WTC11 (cell line): ENCODE measurements around the gene TCAP. TPM values are rescaled to one million over a fixed set of nuclear protein-coding genes. Genes with fewer than 3 reads are reported as not detected.

ENCODE experiments used
- ATAC-seq: fragments of 200-7000 bp; cut with Tn5 transposase; 2 replicates; pipeline ENCODE4 v1.10.0; 2021; ENCODE audit warnings: mild to moderate bottlenecking, moderate library complexity
- CTCF ChIA-PET: fragments of 300-600 bp; sonication (Branson Sonifier 250); formaldehyde crosslinking; loops from one replicate; lab custom pipeline; 2021; ENCODE audit warnings: antibody characterized with exemption; lab: Charles Lee
- POLR2A ChIA-PET: fragments of 350-600 bp; sonication (Branson Sonifier 250); formaldehyde crosslinking; loops from one replicate; lab custom pipeline; 2021; ENCODE audit warnings: antibody characterized with exemption; lab: Charles Lee
- DNase-seq: peaks from one replicate; pipeline ENCODE4 v3.0.0; 2021; ENCODE audit warnings: low spot score
- H3K27ac Mint-ChIP-seq: 2 replicates; pipeline ENCODE4 v1.8.0; 2021; ENCODE audit warnings: mixed read lengths
- H3K27me3 Mint-ChIP-seq: 2 replicates; pipeline ENCODE4 v1.8.0; 2021; ENCODE audit warnings: low read depth, mild to moderate bottlenecking, moderate library complexity, mixed read lengths
- H3K36me3 Mint-ChIP-seq: 2 replicates; pipeline ENCODE4 v1.8.0; 2021; ENCODE audit warnings: mixed read lengths
- H3K4me1 Mint-ChIP-seq: 2 replicates; pipeline ENCODE4 v1.8.0; 2022; ENCODE audit warnings: mixed read lengths
- H3K4me3 Mint-ChIP-seq: 2 replicates; pipeline ENCODE4 v1.8.0; 2021; ENCODE audit warnings: mild to moderate bottlenecking, moderate library complexity, mixed read lengths
- H3K9me3 Mint-ChIP-seq: 2 replicates; pipeline ENCODE4 v1.8.0; 2021; ENCODE audit warnings: mixed read lengths
- ARID4B ChIP-seq: sonication (generic); formaldehyde crosslinking; IDR thresholded peaks from 2 replicates; pipeline ENCODE4 v1.8.0; 2023; ENCODE audit warnings: missing genetic modification reagents, mild to moderate bottlenecking, borderline replicate concordance
- EMX1 ChIP-seq: fragments of 250-450 bp; sonication (Bioruptor Pico); IDR thresholded peaks from 2 replicates; pipeline ENCODE4 v1.8.0; 2021; ENCODE audit warnings: mild to moderate bottlenecking
- FOXP1 ChIP-seq: sonication (generic); formaldehyde crosslinking; IDR thresholded peaks from 2 replicates; pipeline ENCODE4 v1.8.0; 2022; ENCODE audit warnings: missing genetic modification reagents, mild to moderate bottlenecking, moderate library complexity, borderline replicate concordance
- IRF2 ChIP-seq: sonication (generic); formaldehyde crosslinking; IDR thresholded peaks from 2 replicates; pipeline ENCODE4 v1.8.0; 2022; ENCODE audit warnings: low read depth, missing genetic modification reagents, borderline replicate concordance
- MLX ChIP-seq: sonication (generic); formaldehyde crosslinking; IDR thresholded peaks from 2 replicates; pipeline ENCODE4 v1.8.1; 2023; ENCODE audit warnings: mild to moderate bottlenecking, missing genetic modification reagents, moderate library complexity
- MYBL2 ChIP-seq: sonication (generic); formaldehyde crosslinking; IDR thresholded peaks from 2 replicates; pipeline ENCODE4 v1.8.1; 2023; ENCODE audit warnings: mild to moderate bottlenecking, moderate library complexity, missing genetic modification reagents
- NFE2L1 ChIP-seq: sonication (generic); formaldehyde crosslinking; IDR thresholded peaks from 2 replicates; pipeline ENCODE4 v1.8.1; 2023; ENCODE audit warnings: missing genetic modification reagents
- SMAD3 ChIP-seq: sonication (generic); formaldehyde crosslinking; IDR thresholded peaks from 2 replicates; pipeline ENCODE4 v1.8.0; 2022; ENCODE audit warnings: missing genetic modification reagents, mild to moderate bottlenecking, borderline replicate concordance
- SP1 ChIP-seq: sonication (generic); formaldehyde crosslinking; conservative IDR thresholded peaks from 2 replicates; pipeline ENCODE4 v1.8.1; 2022; ENCODE audit warnings: missing genetic modification reagents
- ZNF219 ChIP-seq: sonication (generic); formaldehyde crosslinking; IDR thresholded peaks from 2 replicates; pipeline ENCODE4 v1.8.0; 2023; ENCODE audit warnings: missing genetic modification reagents, mild to moderate bottlenecking, borderline replicate concordance
- ZNF512 ChIP-seq: sonication (generic); formaldehyde crosslinking; IDR thresholded peaks from 2 replicates; pipeline ENCODE4 v1.8.1; 2022; ENCODE audit warnings: missing genetic modification reagents, borderline replicate concordance
- ZNF671 ChIP-seq: fragments of 250-450 bp; sonication (Bioruptor Pico); IDR thresholded peaks from 2 replicates; pipeline ENCODE4 v1.8.0; 2021; ENCODE audit warnings: mild to moderate bottlenecking
- total RNA-seq: library from RNA; stranded (reverse); gene quantifications from 3 replicates; pipeline ENCODE4 v1.2.3, GENCODE V29; 2021
- TF ChIP-seq, protein P1 (sequence below): fragments of 250-450 bp; sonication (Bioruptor Pico); IDR thresholded peaks from 2 replicates; pipeline ENCODE4 v1.8.0; 2021; ENCODE audit warnings: mild to moderate bottlenecking
- TF ChIP-seq, protein P2 (sequence below): sonication (generic); formaldehyde crosslinking; IDR thresholded peaks from 2 replicates; pipeline ENCODE4 v1.8.0; 2022; ENCODE audit warnings: mild to moderate bottlenecking, missing genetic modification reagents
- TF ChIP-seq, protein P3 (sequence below): sonication (generic); formaldehyde crosslinking; IDR thresholded peaks from 2 replicates; pipeline ENCODE4 v1.8.1; 2022; ENCODE audit warnings: mild to moderate bottlenecking, missing genetic modification reagents, moderate library complexity, borderline replicate concordance
- TF ChIP-seq, protein P4 (sequence below): fragments of 200-600 bp; IDR thresholded peaks from 2 replicates; pipeline ENCODE4 v1.8.0; 2022; ENCODE audit warnings: antibody characterized with exemption

The TCAP gene
- total RNA-seq, 1 experiment from 2014 or later, result 2.9 TPM

DNA sequence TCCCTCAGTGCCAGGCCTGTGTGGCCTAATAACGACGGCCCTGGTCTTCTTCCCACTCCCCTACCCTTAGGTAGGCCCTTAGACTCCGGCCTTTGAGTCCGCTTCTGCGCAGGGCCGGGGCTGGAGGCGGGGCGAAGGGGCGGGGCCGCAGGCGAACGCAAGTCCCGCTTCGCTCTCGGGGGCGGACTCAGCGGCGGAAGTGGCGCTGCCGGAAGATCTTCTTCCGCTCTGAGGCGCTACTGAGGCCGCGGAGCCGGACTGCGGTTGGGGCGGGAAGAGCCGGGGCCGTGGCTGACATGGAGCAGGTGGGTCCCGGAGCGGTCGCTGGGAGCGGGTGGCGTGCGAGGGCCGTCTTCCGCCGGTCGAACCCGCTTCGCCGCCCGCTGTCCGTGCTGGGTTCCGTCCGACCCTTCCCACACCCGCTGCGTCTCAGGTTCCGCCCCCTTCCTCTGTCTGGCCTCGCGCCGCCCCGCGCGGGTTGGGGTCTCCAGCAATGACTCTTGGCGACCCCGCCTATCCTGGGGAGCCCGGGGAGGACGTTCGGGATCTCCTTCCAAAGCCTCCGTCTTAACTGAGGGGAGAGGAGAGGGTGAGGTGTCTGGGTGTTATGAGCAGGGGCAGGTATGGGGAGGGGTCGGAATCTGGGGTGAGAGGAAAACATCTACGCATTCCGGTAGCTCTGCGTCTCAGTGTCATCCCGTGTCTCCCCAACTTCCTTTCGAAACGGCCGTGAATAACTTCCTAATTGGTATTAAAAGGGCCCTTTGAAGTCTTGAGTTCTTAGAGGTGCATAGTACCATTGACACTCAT, 28.0 kb upstream of the TCAP start, which contains the start of gene STARD3 (continued):
- peak; percentile 66; the same call in 1 of the 2 replicates for TF ChIP-seq SP1 (CRISPR knock-in tag)
- no peak for TF ChIP-seq ZNF671 (CRISPR knock-in tag)
- TF ChIP-seq, protein P1, sequence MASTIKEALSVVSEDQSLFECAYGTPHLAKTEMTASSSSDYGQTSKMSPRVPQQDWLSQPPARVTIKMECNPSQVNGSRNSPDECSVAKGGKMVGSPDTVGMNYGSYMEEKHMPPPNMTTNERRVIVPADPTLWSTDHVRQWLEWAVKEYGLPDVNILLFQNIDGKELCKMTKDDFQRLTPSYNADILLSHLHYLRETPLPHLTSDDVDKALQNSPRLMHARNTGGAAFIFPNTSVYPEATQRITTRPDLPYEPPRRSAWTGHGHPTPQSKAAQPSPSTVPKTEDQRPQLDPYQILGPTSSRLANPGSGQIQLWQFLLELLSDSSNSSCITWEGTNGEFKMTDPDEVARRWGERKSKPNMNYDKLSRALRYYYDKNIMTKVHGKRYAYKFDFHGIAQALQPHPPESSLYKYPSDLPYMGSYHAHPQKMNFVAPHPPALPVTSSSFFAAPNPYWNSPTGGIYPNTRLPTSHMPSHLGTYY (CRISPR knock-in tag), result no peak
- TF ChIP-seq ARID4B (CRISPR knock-in tag), result peak; percentile 90
- no peak for TF ChIP-seq MLX (CRISPR knock-in tag)
- TF ChIP-seq, protein P2, sequence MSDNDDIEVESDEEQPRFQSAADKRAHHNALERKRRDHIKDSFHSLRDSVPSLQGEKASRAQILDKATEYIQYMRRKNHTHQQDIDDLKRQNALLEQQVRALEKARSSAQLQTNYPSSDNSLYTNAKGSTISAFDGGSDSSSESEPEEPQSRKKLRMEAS, result no peak; the same call in 1 of the 2 replicates
- TF ChIP-seq IRF2, result no peak
- peak; percentile 65; the same call in 1 of the 2 replicates for TF ChIP-seq MYBL2 (CRISPR knock-in tag)
- TF ChIP-seq, protein P3, sequence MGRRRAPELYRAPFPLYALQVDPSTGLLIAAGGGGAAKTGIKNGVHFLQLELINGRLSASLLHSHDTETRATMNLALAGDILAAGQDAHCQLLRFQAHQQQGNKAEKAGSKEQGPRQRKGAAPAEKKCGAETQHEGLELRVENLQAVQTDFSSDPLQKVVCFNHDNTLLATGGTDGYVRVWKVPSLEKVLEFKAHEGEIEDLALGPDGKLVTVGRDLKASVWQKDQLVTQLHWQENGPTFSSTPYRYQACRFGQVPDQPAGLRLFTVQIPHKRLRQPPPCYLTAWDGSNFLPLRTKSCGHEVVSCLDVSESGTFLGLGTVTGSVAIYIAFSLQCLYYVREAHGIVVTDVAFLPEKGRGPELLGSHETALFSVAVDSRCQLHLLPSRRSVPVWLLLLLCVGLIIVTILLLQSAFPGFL (CRISPR knock-in tag), result no peak
- TF ChIP-seq SMAD3, result no peak

GRCh38 chr17:39638317-39638716, 26.8 kb upstream of the TCAP start:
- DNase-seq, result no peak
- Mint-ChIP-seq H3K4me3 (peak overlapping the region; percentile 76), H3K27me3 (no peaks in the 10 kb centered on the region), H3K4me1 (peaks cover 65% of the 10 kb centered on the region), H3K9me3 (no peaks in the 10 kb centered on the region), H3K36me3 (no peaks in the 10 kb centered on the region), H3K27ac (no peak overlapping the region)
- CTCF ChIA-PET, result interaction anchor here (0.7 to 23.6 kb wide), 7 partner anchors 10 to 73 kb away, joined by 3 to 851 read pairs (median 6); partner anchors contain the start of gene PNMT
- ATAC-seq, result no peak
- POLR2A ChIA-PET, result no interaction called here
- TF ChIP-seq FOXP1 (CRISPR knock-in tag) (no peak), ZNF219 (no peak), ZNF512 (CRISPR knock-in tag) (no peak), EMX1 (CRISPR knock-in tag) (no peak), NFE2L1 (CRISPR knock-in tag) (no peak), ARID4B (CRISPR knock-in tag) (no peak)
- TF ChIP-seq, protein P4, sequence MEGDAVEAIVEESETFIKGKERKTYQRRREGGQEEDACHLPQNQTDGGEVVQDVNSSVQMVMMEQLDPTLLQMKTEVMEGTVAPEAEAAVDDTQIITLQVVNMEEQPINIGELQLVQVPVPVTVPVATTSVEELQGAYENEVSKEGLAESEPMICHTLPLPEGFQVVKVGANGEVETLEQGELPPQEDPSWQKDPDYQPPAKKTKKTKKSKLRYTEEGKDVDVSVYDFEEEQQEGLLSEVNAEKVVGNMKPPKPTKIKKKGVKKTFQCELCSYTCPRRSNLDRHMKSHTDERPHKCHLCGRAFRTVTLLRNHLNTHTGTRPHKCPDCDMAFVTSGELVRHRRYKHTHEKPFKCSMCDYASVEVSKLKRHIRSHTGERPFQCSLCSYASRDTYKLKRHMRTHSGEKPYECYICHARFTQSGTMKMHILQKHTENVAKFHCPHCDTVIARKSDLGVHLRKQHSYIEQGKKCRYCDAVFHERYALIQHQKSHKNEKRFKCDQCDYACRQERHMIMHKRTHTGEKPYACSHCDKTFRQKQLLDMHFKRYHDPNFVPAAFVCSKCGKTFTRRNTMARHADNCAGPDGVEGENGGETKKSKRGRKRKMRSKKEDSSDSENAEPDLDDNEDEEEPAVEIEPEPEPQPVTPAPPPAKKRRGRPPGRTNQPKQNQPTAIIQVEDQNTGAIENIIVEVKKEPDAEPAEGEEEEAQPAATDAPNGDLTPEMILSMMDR, result no peak
